Measurements from ENCODE around the gene OSBPL5. TPM values are rescaled to one million over a fixed set of nuclear protein-coding genes. Genes with fewer than 3 reads are reported as not detected.
"Not testable (repeated sequence)": the region's sequence is repeated elsewhere in the genome, so short reads cannot be mapped to it uniquely, and the experiment has no call there.

OSBPL5 gene
- total RNA-seq, 1 donor, result 12.2 TPM

DNA sequence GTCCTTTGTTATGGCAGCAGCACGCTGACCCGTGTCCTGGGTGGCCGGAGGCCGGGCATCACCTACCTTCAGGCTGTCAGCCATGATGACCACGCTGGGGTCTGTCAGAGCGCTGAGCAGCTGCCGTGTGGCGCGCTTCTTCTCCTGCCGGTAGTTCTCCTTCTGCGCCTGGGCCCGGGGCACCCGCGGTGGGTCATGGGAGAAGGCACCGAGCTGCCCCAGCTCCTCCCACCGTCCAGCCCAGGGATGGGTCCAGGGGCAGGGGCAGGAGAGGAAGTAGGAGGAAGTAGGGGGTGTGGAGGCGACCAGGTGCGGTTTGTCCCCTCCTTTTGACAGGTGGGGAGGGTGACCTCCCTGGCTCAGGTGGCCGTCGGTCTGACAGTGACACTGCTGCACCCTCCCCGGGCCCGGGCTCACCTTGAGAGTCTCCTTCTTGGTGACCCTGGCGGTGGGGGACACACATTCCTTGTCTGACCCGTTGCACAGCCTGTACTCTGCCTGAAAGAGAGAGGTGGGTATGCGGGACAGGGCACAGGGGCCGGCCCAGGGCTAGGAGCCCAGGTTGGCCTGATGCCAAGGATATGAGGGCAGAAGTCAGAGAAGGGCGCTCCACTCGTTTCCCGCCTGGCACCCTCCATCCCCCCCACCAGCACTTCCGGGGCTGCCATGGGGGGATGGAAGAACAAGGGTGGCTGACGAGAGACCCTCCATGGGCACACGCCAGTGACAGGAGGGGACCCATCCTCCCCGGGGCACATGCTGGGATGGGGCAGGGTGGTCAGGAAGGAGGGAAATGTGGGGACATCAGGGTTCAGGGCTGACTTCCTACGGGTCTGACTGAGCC is 43.0 kb downstream of the OSBPL5 start:
- no peak overlapping the region for H3K4me3 ChIP-seq (ENCODE audit: low read length)
- no peaks in the 10 kb centered on the region for H3K9me3 ChIP-seq (ENCODE audit: low read depth, low read length)
- H3K4me1 ChIP-seq (ENCODE audit: insufficient read depth, low read length), result peaks cover 23% of the 10 kb centered on the region
- H3K27me3 ChIP-seq (ENCODE audit: insufficient read depth, low read length), result no peaks in the 10 kb centered on the region

DNA sequence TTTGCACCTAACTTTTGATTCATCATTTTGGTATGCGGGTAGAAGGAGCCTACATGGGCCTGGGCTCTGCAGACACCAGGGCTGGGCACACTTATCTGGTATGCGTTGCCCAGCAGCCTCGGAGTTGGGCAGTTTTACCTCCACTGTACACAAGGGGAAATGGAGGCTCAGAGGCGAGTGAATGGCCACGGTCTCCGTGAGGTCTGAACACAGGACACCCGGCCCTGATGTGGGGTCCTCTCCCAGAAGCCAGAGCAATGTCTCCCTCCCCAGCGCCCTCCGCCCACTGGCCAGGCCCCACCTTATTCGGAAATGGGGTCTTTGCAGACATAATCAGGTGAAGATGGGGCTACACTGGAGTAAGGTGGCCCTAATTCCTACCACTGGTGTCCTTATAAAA is 43.7 kb downstream of the OSBPL5 start:
- Histone ChIP-seq H3K9me3 (ENCODE audit: low read depth, low read length) (no peaks in the 10 kb centered on the region), H3K4me1 (ENCODE audit: insufficient read depth, low read length) (peaks cover 16% of the 10 kb centered on the region), H3K27me3 (ENCODE audit: insufficient read depth, low read length) (no peaks in the 10 kb centered on the region), H3K4me3 (ENCODE audit: low read length) (no peak overlapping the region)

DNA sequence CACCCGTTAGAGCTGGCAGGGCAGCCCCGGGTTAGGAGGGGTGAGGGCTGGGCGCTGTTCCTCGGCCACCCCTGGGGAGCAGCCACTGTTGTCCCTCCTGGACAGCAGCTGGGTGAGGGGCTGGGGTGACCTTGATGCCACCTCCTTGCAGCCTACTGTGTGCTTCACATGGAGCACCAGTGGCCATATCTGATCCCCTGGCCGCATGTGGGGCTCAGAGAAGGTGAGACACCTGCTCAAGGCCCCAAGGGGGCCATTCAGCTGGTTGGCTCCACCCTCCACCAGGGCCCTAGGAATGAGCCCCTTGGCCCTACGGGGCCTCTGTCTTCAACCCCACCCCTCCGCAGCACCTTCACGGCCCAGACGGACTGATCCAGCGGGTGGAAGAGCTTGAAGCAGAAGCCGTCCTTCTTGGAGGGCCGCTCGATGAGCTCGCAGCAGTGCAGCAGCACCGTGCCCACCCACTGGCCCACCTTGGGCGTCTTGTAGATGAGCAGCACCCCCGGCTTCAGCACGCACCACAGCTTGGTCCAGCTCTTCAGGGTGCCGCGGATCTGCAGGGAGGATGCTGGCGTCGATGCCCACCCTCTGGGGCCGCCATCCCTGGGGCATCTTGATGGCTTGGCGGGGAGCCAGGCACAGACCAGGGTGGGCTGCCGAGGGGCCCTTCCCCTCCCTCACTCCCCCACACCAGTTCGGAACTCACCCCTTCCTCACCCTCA is 44.9 kb downstream of the OSBPL5 start:
- H3K9me3 ChIP-seq (ENCODE audit: low read depth, low read length), result no peaks in the 10 kb centered on the region
- H3K4me3 ChIP-seq (ENCODE audit: low read length), result no peak overlapping the region
- no peaks in the 10 kb centered on the region for H3K27me3 ChIP-seq (ENCODE audit: insufficient read depth, low read length)
- H3K4me1 ChIP-seq (ENCODE audit: insufficient read depth, low read length), result peaks cover 12% of the 10 kb centered on the region

DNA sequence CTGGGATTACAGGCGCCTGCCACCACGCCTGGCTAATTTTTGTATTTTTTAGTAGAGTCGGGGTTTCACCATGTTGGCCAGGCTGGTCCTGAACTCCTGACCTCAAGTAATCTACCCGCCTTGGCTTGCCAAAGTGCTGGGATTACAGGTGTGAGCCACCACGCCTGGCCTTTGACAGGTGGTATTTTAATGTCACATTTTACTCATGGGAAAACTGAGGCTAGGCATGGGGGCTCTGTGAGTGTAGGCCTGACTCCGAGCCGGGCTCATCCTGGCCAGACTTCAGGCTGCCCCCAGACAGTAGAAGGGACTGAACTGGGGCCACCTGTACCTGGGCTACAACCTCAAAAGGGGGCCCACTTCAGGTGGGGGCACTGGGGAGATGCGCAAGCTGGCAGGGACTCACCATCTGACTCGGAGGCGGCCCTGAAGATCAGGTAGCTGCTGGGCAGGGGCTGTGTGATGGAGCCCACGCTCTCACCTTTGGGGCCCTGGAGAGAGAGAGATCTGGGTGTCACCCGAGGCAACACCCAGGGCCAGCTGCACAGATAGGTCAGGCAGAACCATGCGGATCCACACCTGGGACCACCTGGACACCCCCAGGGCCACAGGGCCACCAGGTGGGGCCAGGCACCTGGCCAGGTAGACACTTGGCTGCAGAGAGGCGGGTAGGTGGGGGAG is 45.8 kb downstream of the OSBPL5 start:
- no peak overlapping the region for H3K4me3 ChIP-seq (ENCODE audit: low read length)
- H3K27me3 ChIP-seq (ENCODE audit: insufficient read depth, low read length), result no peaks in the 10 kb centered on the region
- no peaks in the 10 kb centered on the region for H3K9me3 ChIP-seq (ENCODE audit: low read depth, low read length)
- peaks cover 3% of the 10 kb centered on the region for H3K4me1 ChIP-seq (ENCODE audit: insufficient read depth, low read length)

DNA sequence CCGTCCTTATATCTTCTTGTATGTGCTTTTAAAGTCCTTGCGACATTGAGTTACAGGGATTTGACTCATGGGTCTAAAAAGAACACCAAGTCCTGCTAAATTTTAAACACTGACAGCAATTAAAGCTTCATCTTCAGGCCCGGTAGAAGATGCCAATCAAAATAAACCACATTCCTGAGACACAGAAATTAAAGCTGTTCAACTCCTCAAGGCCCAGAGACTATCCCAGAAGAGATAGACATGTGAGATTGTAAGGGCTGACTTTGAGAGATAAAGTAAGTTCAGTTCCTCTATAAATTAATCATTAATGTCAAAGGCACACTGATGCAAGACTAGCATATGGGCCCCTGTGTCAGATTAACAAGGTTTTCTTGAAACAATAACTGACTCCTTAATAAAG is 49.8 kb downstream of the OSBPL5 start:
- Histone ChIP-seq H3K27me3 (ENCODE audit: insufficient read depth, low read length) (no peaks in the 10 kb centered on the region), H3K4me1 (ENCODE audit: insufficient read depth, low read length) (peaks cover 29% of the 10 kb centered on the region), H3K9me3 (ENCODE audit: low read depth, low read length) (no peaks in the 10 kb centered on the region), H3K4me3 (ENCODE audit: low read length) (no peak overlapping the region)

- not testable (repeated sequence) for H3K27me3 ChIP-seq (ENCODE audit: insufficient read depth, low read length); H3K9me3 ChIP-seq (ENCODE audit: low read depth, low read length); H3K4me3 ChIP-seq (ENCODE audit: low read length)
- peaks cover 31% of the 10 kb centered on the region for H3K4me1 ChIP-seq (ENCODE audit: insufficient read depth, low read length)
Measured at GRCh38 chr11:3113661-3114060, 51.4 kb downstream of the OSBPL5 start.

DNA sequence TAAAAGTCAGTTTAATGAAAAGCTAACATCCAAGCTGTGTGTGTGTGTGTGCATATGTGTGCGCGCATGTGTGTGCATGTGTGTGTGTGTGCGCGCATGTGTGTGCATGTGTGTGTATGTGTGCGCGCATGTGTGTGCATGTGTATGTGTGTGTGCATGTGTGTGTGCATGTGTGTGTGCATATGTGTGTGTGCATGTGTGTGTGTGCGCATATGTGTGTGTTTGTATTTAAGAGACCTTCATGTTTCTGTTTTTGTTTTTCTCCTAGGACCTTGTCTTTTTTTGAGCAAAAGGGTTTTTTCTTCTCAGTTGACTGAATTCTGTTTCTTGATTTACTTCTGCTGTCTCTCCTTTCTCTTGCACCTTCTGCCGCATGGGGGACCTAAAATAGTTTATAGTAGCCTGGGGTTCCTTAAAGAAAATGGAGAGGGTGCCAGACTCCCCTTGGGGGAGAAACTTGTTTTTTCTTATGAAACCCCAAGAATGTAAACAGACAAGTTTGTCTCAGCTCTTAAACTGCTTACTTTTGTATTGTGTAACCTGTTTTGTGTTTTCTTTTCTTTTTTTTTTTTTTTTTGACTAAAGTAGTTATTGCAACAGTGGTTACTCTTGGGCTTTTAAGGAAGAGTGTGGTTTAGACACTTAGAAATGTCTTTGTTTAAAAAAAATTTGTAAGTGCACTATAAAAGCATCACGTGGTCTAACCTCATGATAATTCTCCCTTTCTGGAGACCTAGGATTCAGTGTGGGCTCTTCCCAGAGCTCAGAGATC is 53.0 kb downstream of the OSBPL5 start:
- no peak overlapping the region for H3K4me3 ChIP-seq (ENCODE audit: low read length)
- no peaks in the 10 kb centered on the region for H3K9me3 ChIP-seq (ENCODE audit: low read depth, low read length)
- H3K4me1 ChIP-seq (ENCODE audit: insufficient read depth, low read length), result peaks cover 31% of the 10 kb centered on the region
- no peaks in the 10 kb centered on the region for H3K27me3 ChIP-seq (ENCODE audit: insufficient read depth, low read length)

- Histone ChIP-seq H3K4me3 (ENCODE audit: low read length) (no peak overlapping the region), H3K4me1 (ENCODE audit: insufficient read depth, low read length) (peaks cover 31% of the 10 kb centered on the region), H3K9me3 (ENCODE audit: low read depth, low read length) (no peaks in the 10 kb centered on the region), H3K27me3 (ENCODE audit: insufficient read depth, low read length) (no peaks in the 10 kb centered on the region)
Measured at GRCh38 chr11:3111466-3111865, 53.6 kb downstream of the OSBPL5 start.

DNA sequence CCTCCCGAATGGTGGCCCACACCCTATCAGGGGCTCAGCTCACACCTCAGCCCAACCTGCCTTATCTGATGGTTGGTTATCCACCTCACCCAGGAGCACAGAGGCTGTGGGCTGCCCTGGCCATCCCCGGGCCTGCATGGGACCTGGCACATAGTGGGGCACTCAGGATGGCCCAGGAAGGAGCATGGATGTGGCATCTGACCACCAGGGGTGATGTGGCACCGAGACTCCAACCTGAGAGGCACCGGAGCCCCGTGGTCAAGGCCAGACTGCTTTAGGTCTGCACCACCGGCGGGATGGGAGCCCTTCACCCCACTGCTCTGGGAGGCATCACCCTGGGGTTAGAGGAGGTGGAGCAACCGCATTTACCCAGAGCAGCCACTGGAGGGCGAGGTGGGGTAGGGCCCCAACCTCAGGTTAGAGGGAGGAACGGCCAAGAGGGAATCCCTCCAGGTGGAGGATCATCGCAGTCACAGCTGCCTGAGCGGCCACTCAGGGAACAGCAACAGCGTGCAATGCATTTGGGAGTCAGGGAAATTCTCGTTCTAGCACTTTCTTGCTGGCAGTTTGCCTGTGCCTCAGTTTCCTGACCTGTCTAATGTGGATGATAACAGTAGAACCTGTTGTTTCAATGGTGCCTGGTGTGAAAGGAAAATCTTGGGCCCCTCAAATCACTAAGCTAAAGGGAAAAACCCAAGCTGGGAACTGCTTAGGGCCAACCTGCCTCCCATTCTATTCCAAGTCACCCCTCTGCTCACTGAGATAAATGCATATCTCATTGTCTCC is 55.0 kb downstream of the OSBPL5 start:
- Histone ChIP-seq H3K9me3 (ENCODE audit: low read depth, low read length) (no peaks in the 10 kb centered on the region), H3K27me3 (ENCODE audit: insufficient read depth, low read length) (no peaks in the 10 kb centered on the region), H3K4me1 (ENCODE audit: insufficient read depth, low read length) (peaks cover 31% of the 10 kb centered on the region), H3K4me3 (ENCODE audit: low read length) (no peak overlapping the region)

- no peak overlapping the region for H3K4me3 ChIP-seq (ENCODE audit: low read length)
- H3K27me3 ChIP-seq (ENCODE audit: insufficient read depth, low read length), result no peaks in the 10 kb centered on the region
- H3K9me3 ChIP-seq (ENCODE audit: low read depth, low read length), result no peaks in the 10 kb centered on the region
- peaks cover 31% of the 10 kb centered on the region for H3K4me1 ChIP-seq (ENCODE audit: insufficient read depth, low read length)
Measured at GRCh38 chr11:3109434-3109833, 55.7 kb downstream of the OSBPL5 start.

GRCh38 chr11:3108183-3108721 is 56.9 kb downstream of the OSBPL5 start:
- H3K4me1 ChIP-seq (ENCODE audit: insufficient read depth, low read length), result peaks cover 27% of the 10 kb centered on the region
- H3K4me3 ChIP-seq (ENCODE audit: low read length), result no peak overlapping the region
- H3K27me3 ChIP-seq (ENCODE audit: insufficient read depth, low read length), result no peaks in the 10 kb centered on the region
- H3K9me3 ChIP-seq (ENCODE audit: low read depth, low read length), result no peaks in the 10 kb centered on the region

DNA sequence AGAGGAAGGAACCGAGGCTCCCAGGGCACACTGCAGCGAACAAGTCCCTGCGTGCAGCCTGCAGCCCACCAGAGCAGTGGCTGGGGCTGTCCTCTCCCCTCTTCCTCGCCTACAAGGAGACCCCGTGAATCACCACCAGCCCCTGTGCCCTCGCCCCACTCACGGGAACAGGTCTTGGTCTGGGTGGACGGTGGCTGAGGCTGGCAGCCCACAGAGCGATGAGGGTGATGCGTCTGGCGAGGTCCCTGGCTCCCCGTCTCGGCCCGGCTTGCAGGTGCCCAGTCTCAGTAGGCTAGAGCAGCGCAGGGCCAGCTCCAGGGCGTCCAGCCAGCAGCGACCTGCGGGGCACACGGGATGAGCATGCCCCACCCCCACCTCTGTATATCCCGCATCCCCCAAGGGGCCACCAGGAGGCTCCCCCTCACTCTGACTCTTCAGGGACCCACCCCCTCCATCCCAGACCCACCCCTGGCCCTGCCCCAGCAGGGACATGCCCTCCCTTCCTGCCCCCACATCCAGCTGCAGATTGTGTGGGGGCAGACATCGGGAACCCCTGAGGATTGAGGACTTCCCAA is 57.4 kb downstream of the OSBPL5 start:
- no peaks in the 10 kb centered on the region for H3K27me3 ChIP-seq (ENCODE audit: insufficient read depth, low read length)
- H3K9me3 ChIP-seq (ENCODE audit: low read depth, low read length), result no peaks in the 10 kb centered on the region

DNA sequence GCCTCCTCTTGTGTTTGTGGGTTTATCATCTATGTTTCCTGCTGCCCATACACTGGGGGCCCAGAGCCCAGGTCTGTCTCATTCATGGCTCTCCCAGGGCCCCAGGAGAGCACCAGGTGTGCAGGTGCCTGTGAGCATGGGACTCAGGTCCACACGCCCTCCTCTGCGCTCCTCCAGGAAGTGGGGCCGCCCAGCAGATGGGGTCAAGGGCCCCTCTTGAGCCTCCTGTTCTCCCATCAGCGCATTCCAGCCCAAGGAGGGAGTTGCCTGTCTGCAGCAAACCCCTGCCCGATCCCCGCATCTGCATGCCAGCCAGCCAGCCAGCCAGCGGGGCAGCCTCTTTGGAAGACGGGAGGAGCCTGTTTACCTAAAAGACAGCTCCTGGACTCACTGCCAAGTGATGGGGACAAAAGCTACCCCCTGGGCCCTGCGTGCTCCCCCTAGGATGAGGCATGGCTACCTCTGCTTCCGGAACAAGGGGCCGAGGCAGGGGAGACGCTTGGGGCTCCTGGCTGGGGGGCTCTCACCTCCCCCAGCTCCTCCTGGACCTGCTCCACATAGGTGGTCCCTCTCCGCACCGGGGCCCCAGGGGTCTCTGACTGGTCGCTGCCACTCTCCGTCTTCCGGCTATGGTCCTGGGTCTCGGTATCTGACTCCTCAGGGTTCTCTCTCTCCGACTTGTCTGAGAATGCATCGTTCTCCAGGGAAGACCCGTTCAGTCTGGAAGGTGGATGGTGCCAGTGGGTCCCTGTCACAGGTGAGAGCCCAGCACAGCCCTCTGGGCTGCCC is 58.2 kb downstream of the OSBPL5 start:
- H3K9me3 ChIP-seq (ENCODE audit: low read depth, low read length), result no peaks in the 10 kb centered on the region
- peaks cover 18% of the 10 kb centered on the region for H3K4me1 ChIP-seq (ENCODE audit: insufficient read depth, low read length)
- H3K27me3 ChIP-seq (ENCODE audit: insufficient read depth, low read length), result no peaks in the 10 kb centered on the region
- no peak overlapping the region for H3K4me3 ChIP-seq (ENCODE audit: low read length)

More for the DNA sequence above, 57.4 kb downstream of the OSBPL5 start:
- Histone ChIP-seq H3K4me3 (ENCODE audit: low read length) (no peak overlapping the region), H3K4me1 (ENCODE audit: insufficient read depth, low read length) (peaks cover 25% of the 10 kb centered on the region)
